ENCODE measurements around the gene LILRA6.
"Not testable (repeated sequence)": the region's sequence is repeated elsewhere in the genome, so short reads cannot be mapped to it uniquely, and the experiment has no call there.

DNA sequence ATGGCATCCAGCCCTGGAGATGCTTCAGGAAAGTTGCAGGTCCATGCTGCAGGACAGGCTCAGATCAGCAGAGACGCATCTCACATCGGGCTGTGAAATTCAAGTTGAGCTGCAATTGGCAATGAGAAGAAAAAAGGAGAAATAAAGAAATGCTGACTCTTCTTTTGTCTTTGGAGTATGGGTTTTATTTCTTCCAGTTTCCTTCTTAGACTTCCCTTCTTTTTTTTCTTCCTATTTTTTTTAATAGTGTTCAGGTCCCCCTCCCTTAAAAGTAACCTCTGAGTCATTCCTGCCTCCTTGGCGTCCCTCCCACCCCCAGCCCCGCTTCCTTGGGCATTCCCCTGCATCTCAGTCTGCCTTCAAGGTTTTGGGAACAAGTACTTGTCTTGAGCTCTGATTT, 29.0 kb upstream of the LILRA6 start:
- TF ChIP-seq, protein P1, sequence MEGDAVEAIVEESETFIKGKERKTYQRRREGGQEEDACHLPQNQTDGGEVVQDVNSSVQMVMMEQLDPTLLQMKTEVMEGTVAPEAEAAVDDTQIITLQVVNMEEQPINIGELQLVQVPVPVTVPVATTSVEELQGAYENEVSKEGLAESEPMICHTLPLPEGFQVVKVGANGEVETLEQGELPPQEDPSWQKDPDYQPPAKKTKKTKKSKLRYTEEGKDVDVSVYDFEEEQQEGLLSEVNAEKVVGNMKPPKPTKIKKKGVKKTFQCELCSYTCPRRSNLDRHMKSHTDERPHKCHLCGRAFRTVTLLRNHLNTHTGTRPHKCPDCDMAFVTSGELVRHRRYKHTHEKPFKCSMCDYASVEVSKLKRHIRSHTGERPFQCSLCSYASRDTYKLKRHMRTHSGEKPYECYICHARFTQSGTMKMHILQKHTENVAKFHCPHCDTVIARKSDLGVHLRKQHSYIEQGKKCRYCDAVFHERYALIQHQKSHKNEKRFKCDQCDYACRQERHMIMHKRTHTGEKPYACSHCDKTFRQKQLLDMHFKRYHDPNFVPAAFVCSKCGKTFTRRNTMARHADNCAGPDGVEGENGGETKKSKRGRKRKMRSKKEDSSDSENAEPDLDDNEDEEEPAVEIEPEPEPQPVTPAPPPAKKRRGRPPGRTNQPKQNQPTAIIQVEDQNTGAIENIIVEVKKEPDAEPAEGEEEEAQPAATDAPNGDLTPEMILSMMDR (IDR thresholded peaks at IDR 0.05), result not testable (repeated sequence)
- not testable (repeated sequence) for TF ChIP-seq POLR2A (IDR thresholded peaks at IDR 0.05); POLR2AphosphoS5 (IDR thresholded peaks at IDR 0.05; ENCODE audit: insufficient read depth in 1 of 2, low read depth in 1 of 2)

Measured in vagina (tissue), 2 donors.